GM08714 (cell line): ENCODE data around the gene NAPG.
"Not testable (repeated sequence)": the region's sequence is repeated elsewhere in the genome, so short reads cannot be mapped to it uniquely, and the experiment has no call there.

ENCODE experiments used
- H3K4me3 ChIP-seq: fragments of 200-500 bp; sonication (Bioruptor generic); 2 replicates; pipeline ENCODE4 v1.5.1; 2014; ENCODE audit warnings: mild to moderate bottlenecking, low read length, inconsistent platforms
- ZNF274 ChIP-seq: IDR thresholded peaks from 2 replicates; pipeline ENCODE4 v1.6.1; 2012; ENCODE audit warnings: mild to moderate bottlenecking, low read depth, low read length

NAPG gene

DNA sequence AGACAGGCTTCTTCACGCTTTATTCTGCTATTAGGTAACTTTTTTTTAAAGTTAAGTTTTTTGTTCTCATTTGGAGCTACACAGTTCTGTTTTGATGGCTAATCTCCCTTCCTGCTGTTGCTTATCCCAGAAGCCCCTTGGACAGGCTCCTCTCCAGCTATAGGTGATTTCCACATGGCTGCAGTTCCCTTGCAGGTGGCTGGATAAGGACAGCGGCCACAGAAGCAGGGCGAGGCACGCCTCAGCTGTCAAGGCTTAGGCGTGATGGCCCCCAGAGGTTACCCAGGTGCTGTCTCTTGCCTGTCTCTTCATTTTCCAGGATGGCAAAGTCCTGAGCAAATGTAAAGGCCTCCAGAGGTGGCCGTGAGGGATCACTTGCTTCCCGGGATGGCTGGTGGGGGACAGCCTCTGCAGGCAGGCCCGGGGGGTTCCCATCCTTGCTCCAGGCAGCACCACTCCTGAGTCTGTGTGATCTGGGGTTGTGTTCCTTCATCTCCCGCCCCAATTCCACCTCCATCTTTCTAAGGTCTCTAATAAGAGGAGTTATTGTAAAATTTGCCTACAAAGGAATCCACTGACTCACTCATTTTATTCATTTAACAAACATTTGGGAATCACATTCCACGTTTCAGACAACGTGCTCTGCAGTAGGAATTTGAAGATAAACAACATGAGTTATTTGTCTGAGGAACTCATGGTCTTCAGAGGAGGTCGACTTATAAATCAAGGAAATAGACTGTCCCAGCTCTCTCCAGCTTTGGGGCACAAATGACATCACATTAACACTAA, 53.4 kb downstream of the NAPG start:
- no peak for TF ChIP-seq ZNF274
- H3K4me3 ChIP-seq = no peak overlapping the region

- TF ChIP-seq ZNF274 = no peak
- H3K4me3 ChIP-seq = no peak overlapping the region
Measured at GRCh38 chr18:10580215-10580614, 54.4 kb downstream of the NAPG start.

GRCh38 chr18:10585260-10585659, 59.4 kb downstream of the NAPG start:
- no peak overlapping the region for H3K4me3 ChIP-seq
- no peak for TF ChIP-seq ZNF274

GRCh38 chr18:10588975-10589374, 63.1 kb downstream of the NAPG start:
- no peak overlapping the region for H3K4me3 ChIP-seq
- TF ChIP-seq ZNF274 = no peak

GRCh38 chr18:10590412-10590811, 64.6 kb downstream of the NAPG start:
- no peak overlapping the region for H3K4me3 ChIP-seq
- no peak for TF ChIP-seq ZNF274

- TF ChIP-seq ZNF274 = no peak
- no peak overlapping the region for H3K4me3 ChIP-seq
Measured at GRCh38 chr18:10591896-10592295, 66.1 kb downstream of the NAPG start.

- not testable (repeated sequence) for H3K4me3 ChIP-seq
Measured at GRCh38 chr18:10593366-10594022, 67.7 kb downstream of the NAPG start.

DNA sequence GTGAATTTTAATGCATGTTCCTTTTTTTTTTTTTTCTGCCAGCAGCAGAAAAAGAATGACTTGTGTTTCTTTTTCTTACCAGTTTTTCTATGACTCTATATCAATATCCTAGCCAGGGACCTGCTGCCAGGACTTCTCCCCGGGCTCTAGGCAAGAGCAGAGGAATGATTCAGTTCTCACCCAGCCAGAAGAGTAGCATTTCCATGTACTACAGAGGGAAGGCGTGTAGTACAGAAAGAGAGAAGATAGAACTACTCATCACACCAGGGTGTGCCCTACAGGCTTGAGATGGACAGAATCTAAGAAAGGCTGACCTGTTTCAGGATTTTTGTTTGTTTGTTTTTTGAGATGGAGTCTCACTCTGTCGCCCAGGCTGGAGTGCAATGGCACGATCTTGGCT, 70.1 kb downstream of the NAPG start:
- not testable (repeated sequence) for H3K4me3 ChIP-seq

DNA sequence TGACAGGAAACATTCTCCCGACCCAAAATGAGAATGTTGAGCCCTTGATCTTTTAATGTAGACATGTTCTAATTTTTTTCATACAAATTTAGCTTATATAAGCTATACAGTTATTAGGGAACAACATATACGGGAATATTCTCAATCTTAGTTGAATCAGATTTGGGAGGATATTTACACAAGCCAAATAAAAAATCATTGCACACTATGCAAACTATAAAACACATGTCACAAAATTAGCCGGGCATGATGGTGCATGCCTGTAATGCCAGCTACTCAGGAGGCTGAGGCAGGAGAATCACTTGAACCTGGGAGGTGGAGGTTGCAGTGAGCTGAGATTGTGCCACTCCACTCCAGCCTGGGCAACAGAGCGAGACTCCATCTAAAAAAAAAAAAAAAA, 71.9 kb downstream of the NAPG start:
- not testable (repeated sequence) for H3K4me3 ChIP-seq

- not testable (repeated sequence) for H3K4me3 ChIP-seq
Measured at GRCh38 chr18:10600701-10601100, 74.9 kb downstream of the NAPG start.
